Measurements from ENCODE around the gene PRKN. TPM values are rescaled to one million over a fixed set of nuclear protein-coding genes. Genes with fewer than 3 reads are reported as not detected.

PRKN gene
- total RNA-seq, 1 experiment from 2014 or later, result not detected

DNA sequence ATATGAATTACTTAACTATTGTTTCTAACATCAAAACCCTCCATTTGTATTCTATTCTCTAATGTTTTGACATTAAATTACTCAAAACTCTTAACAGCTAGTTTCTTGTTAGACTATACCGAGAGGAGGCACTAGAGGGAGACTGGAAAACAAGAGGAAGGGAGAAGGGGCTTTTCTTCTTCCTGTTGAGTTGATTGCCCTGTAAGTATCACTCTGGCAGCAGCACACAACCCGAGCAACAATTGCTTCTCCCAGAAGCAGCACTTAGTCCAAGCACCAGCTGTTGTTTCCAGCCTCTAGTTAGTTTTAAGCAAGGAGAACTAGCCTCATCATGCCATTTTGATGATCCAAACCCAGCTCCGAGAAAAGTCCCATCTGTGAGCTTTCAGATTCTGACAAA is 603.8 kb downstream of the PRKN start:
- DNase-seq, result no peak
- H3K4me2 ChIP-seq, result no peak overlapping the region
- no TSS peak for BruUV-seq (replicated peaks)
- H3K27me3 ChIP-seq (ENCODE audit: insufficient read depth, low read depth), result no peaks in the 10 kb centered on the region
- ChIA-PET POLR2A (ENCODE audit: unreplicated experiment) (no interaction called here), CTCF (no interaction called here)
- no peaks in the 10 kb centered on the region for H3K4me1 ChIP-seq (replicated peaks; ENCODE audit: insufficient read depth)
- no peaks in the 10 kb centered on the region for H3F3A ChIP-seq (ENCODE audit: insufficient read depth, low read depth)
- intact Hi-C loops (cut with micrococcal nuclease; ENCODE audit: unreplicated experiment), result no loop called here
- H3K27ac ChIP-seq, result no peak overlapping the region
- no peak overlapping the region for H2AFZ ChIP-seq
- H4K20me1 ChIP-seq (ENCODE audit: insufficient read depth), result no peaks in the 10 kb centered on the region
- H3K9me3 ChIP-seq (ENCODE audit: insufficient read depth, low read depth), result no peaks in the 10 kb centered on the region
- TF ChIP-seq EZH2 (IDR thresholded peaks at IDR 0.05; ENCODE audit: low read depth), result no peak
- TF ChIP-seq, protein P1, sequence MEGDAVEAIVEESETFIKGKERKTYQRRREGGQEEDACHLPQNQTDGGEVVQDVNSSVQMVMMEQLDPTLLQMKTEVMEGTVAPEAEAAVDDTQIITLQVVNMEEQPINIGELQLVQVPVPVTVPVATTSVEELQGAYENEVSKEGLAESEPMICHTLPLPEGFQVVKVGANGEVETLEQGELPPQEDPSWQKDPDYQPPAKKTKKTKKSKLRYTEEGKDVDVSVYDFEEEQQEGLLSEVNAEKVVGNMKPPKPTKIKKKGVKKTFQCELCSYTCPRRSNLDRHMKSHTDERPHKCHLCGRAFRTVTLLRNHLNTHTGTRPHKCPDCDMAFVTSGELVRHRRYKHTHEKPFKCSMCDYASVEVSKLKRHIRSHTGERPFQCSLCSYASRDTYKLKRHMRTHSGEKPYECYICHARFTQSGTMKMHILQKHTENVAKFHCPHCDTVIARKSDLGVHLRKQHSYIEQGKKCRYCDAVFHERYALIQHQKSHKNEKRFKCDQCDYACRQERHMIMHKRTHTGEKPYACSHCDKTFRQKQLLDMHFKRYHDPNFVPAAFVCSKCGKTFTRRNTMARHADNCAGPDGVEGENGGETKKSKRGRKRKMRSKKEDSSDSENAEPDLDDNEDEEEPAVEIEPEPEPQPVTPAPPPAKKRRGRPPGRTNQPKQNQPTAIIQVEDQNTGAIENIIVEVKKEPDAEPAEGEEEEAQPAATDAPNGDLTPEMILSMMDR (conservative IDR thresholded peaks at IDR 0.05), result no peak
- H3K4me3 ChIP-seq, result no peak overlapping the region
- H3K9me2 ChIP-seq (ENCODE audit: insufficient read depth), result no peaks in the 10 kb centered on the region
- H3K79me2 ChIP-seq (ENCODE audit: low read depth), result no peaks in the 10 kb centered on the region
- H3K36me3 ChIP-seq (ENCODE audit: low read depth), result no peaks in the 10 kb centered on the region

DNA sequence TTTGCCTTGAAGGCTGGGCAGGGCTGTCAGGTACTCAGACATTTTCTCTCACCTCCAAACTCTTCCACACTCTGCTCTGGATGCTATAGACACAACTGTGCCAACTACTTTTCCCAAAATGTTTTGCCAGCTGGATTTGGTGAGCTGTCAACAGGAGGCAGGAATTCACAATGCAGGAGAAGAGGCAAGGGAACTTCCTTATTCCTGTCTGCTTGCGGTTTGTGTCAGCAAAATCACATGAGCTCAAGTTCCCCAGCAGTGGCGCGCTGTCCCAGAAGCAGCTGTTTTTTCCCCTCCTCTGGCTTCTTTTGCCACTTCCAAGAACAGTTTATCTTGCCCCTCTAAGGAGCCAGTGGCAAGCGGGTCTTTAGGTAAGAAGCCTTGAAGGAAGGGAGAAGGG is 608.2 kb downstream of the PRKN start:
- CTCF ChIA-PET, result no interaction called here

DNA sequence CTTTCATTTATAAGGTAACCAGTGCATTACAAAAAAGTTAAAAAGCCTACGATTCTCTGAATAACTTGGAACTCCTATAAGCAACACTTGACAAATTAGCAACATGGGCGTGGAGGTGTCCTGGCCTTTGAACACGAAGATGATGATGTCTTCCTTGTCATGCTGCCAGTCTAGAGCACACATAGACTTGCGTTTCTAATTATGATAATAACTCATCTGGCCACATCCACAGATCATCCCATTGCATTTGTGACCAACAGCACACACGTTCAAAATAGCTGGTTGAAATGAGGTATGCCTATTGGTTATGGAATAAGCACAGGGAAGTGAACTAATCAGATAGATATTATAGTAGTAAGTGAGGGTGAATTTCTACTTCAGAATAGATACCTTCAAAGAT is 608.9 kb downstream of the PRKN start:
- Histone ChIP-seq H2AFZ (no peak overlapping the region), H3K9me3 (ENCODE audit: insufficient read depth, low read depth) (no peaks in the 10 kb centered on the region), H3K27ac (no peak overlapping the region), H3K4me1 (replicated peaks; ENCODE audit: insufficient read depth) (no peaks in the 10 kb centered on the region), H3K36me3 (ENCODE audit: low read depth) (no peaks in the 10 kb centered on the region), H3K4me3 (no peak overlapping the region), H3F3A (ENCODE audit: insufficient read depth, low read depth) (no peaks in the 10 kb centered on the region), H3K79me2 (ENCODE audit: low read depth) (no peaks in the 10 kb centered on the region), H3K4me2 (no peak overlapping the region), H4K20me1 (ENCODE audit: insufficient read depth) (no peaks in the 10 kb centered on the region), H3K27me3 (ENCODE audit: insufficient read depth, low read depth) (0 out of 2 replicates have a peak, but pooled peaks cover 4% of the 10 kb centered on the region), H3K9me2 (ENCODE audit: insufficient read depth) (no peaks in the 10 kb centered on the region)
- intact Hi-C loops (cut with micrococcal nuclease; ENCODE audit: unreplicated experiment), result no loop called here
- CTCF ChIA-PET, result no interaction called here
- TF ChIP-seq, protein P1 (conservative IDR thresholded peaks at IDR 0.05), result no peak
- TF ChIP-seq EZH2 (IDR thresholded peaks at IDR 0.05; ENCODE audit: low read depth), result no peak
- POLR2A ChIA-PET (ENCODE audit: unreplicated experiment), result no interaction called here
- no peak for DNase-seq
- no TSS peak for BruUV-seq (replicated peaks)

More for the DNA sequence above, 608.2 kb downstream of the PRKN start:
- POLR2A ChIA-PET (ENCODE audit: unreplicated experiment), result no interaction called here
- Histone ChIP-seq H3K9me2 (ENCODE audit: insufficient read depth) (no peaks in the 10 kb centered on the region), H3F3A (ENCODE audit: insufficient read depth, low read depth) (no peaks in the 10 kb centered on the region), H3K4me2 (no peak overlapping the region), H2AFZ (no peak overlapping the region), H3K4me3 (no peak overlapping the region), H3K4me1 (replicated peaks; ENCODE audit: insufficient read depth) (no peaks in the 10 kb centered on the region), H3K36me3 (ENCODE audit: low read depth) (no peaks in the 10 kb centered on the region), H3K27me3 (ENCODE audit: insufficient read depth, low read depth) (0 out of 2 replicates have a peak, but pooled peaks cover 4% of the 10 kb centered on the region), H3K79me2 (ENCODE audit: low read depth) (no peaks in the 10 kb centered on the region), H4K20me1 (ENCODE audit: insufficient read depth) (no peaks in the 10 kb centered on the region), H3K27ac (no peak overlapping the region), H3K9me3 (ENCODE audit: insufficient read depth, low read depth) (no peaks in the 10 kb centered on the region)
- TF ChIP-seq, protein P1 (conservative IDR thresholded peaks at IDR 0.05), result no peak
- no peak for TF ChIP-seq EZH2 (IDR thresholded peaks at IDR 0.05; ENCODE audit: low read depth)
- intact Hi-C loops (cut with micrococcal nuclease; ENCODE audit: unreplicated experiment), result no loop called here
- no TSS peak for BruUV-seq (replicated peaks)
- no peak for DNase-seq
